Cardiac fibroblast (primary cell): Measurements from ENCODE around the gene HMCES.
A peak's percentile ranks its signal among the peaks of the same experiment; 100 is the strongest.

ENCODE experiments used
- DNase-seq, 2 donors: peaks; one replicate each; pipeline versions ENCODE4 v3.0.0 to v3.0.0-alpha.2; 2010; ENCODE audit warnings: low read depth in 2 of 2
- H3K4me3 ChIP-seq, 2 donors: replicated peaks in 1 of 2; 1 replicate in 1 of 2; 2 replicates in 1 of 2; pipeline ENCODE4 v1.5.1; 2011; ENCODE audit warnings: low read depth in 2 of 2, low read length in 2 of 2, mild to moderate bottlenecking in 2 of 2, moderate library complexity in 1 of 2
- CTCF ChIP-seq: IDR thresholded peaks from one replicate; pipeline ENCODE4 v1.5.1; 2011; ENCODE audit warnings: low read depth, mild to moderate bottlenecking, low read length, inconsistent platforms

HMCES gene

GRCh38 chr3:129320261-129320660, 41.6 kb downstream of the HMCES start:
- TF ChIP-seq CTCF: no peak
- H3K4me3 ChIP-seq: no peak overlapping the region
- no peak for DNase-seq

- H3K4me3 ChIP-seq: no peak overlapping the region
- no peak for DNase-seq
- TF ChIP-seq CTCF: no peak
Measured at GRCh38 chr3:129320825-129321487, 42.3 kb downstream of the HMCES start.

GRCh38 chr3:129321887-129322286, 43.2 kb downstream of the HMCES start:
- DNase-seq: no peak
- TF ChIP-seq CTCF: no peak
- H3K4me3 ChIP-seq: no peak overlapping the region

- DNase-seq: no peak
Measured at GRCh38 chr3:129323651-129324294, 45.1 kb downstream of the HMCES start.

GRCh38 chr3:129324855-129325254, 46.2 kb downstream of the HMCES start:
- no peak for DNase-seq
- H3K4me3 ChIP-seq: no peak overlapping the region
- no peak for TF ChIP-seq CTCF

More at GRCh38 chr3:129323651-129324294, 45.1 kb downstream of the HMCES start:
- TF ChIP-seq CTCF: peak; percentile 47
- H3K4me3 ChIP-seq: no peak overlapping the region

- H3K4me3 ChIP-seq: no peak overlapping the region
- no peak for TF ChIP-seq CTCF
- no peak for DNase-seq
Measured at GRCh38 chr3:129325383-129325782, 46.7 kb downstream of the HMCES start.
